HG03175 (cell line): ENCODE results near the gene ITPRIPL1.

Experiments used
- ATAC-seq: cut with Tn5 transposase; IDR thresholded peaks from one replicate; pipeline ENCODE4 v1.9.1; 2021; ENCODE audit warnings: mild to moderate bottlenecking, moderate library complexity; ENCODE audit not compliant: unreplicated experiment

ITPRIPL1 gene

DNA sequence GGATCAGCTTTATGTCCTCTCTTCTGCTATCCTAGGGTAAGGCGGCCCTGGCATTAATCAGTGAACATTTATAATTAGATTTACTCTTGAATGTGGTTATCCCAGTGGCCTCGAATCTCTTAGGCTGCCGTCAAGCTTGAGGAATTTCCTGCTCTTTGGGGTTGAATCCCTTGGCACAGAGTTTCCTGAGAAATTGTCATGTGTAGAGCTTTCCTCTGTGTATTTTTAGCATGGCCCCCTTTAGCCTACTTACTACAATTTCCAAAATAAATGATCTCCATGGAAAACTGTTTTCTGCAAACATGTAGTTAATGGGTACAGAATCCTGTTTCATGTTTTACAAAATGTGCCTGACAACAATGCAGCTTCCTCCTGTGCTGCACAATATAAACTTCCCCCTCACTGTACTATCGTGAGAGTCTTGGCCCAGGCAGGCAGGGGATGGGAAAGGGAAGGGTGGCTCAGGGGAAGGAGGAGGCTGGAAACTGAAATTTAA, 28.5 kb downstream of the ITPRIPL1 start:
- ATAC-seq: no peak

GRCh38 chr2:96354492-96354891, 29.4 kb downstream of the ITPRIPL1 start:
- ATAC-seq: no peak

GRCh38 chr2:96356889-96357288, 31.8 kb downstream of the ITPRIPL1 start:
- no peak for ATAC-seq

GRCh38 chr2:96359310-96359709, 34.2 kb downstream of the ITPRIPL1 start:
- ATAC-seq: no peak

- no peak for ATAC-seq
Measured at GRCh38 chr2:96359866-96360265, 34.7 kb downstream of the ITPRIPL1 start.

DNA sequence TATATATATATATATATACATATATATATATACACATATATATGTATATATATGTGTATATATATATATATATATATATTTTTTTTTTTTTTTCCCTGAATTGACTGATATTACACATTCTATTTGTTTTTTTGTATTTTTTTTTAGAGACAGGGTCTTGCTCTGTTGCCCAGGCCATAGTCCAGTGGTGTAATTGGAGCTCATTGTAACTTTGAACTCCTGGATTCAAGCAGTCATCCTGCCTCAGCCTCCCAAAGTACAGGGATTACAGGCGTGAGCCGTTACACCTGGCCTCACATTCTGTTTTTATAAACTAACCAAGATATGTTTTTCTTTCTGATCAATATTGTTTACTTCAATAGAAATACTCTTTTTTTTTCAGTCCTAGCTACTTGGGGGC, 36.6 kb downstream of the ITPRIPL1 start:
- ATAC-seq: no peak

GRCh38 chr2:96369186-96369585, 44.1 kb downstream of the ITPRIPL1 start:
- no peak for ATAC-seq

- no peak for ATAC-seq
Measured at GRCh38 chr2:96374211-96374951, 49.3 kb downstream of the ITPRIPL1 start.
